ENCODE measurements around the gene AMBRA1.

DNA sequence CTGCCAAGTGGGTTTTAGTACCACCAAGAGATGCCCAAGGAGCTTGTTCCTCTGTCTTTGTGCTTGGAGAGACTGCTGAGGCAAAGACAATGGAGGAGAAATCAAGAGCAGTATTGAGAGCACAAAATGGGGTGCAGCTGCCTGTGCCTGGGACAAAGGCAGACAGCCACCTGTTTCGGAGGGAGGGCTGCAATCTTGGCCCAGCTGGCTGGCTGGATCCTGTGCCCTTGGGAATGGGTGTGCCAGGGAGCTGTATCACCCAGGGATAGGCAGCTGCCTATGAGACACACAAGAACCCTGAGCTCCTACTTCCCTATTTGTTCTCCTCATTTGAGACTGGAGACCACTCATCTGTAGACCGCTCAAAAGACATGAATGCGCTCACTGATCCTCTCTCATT is 178.9 kb downstream of the AMBRA1 start:
- TF ChIP-seq, protein P1, sequence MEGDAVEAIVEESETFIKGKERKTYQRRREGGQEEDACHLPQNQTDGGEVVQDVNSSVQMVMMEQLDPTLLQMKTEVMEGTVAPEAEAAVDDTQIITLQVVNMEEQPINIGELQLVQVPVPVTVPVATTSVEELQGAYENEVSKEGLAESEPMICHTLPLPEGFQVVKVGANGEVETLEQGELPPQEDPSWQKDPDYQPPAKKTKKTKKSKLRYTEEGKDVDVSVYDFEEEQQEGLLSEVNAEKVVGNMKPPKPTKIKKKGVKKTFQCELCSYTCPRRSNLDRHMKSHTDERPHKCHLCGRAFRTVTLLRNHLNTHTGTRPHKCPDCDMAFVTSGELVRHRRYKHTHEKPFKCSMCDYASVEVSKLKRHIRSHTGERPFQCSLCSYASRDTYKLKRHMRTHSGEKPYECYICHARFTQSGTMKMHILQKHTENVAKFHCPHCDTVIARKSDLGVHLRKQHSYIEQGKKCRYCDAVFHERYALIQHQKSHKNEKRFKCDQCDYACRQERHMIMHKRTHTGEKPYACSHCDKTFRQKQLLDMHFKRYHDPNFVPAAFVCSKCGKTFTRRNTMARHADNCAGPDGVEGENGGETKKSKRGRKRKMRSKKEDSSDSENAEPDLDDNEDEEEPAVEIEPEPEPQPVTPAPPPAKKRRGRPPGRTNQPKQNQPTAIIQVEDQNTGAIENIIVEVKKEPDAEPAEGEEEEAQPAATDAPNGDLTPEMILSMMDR (IDR thresholded peaks at IDR 0.05; ENCODE audit: poor library complexity, severe bottlenecking), result no peak
- TF ChIP-seq EP300 (conservative IDR thresholded peaks at IDR 0.05; ENCODE audit: poor library complexity, severe bottlenecking) (no peak), POLR2AphosphoS5 (IDR thresholded peaks at IDR 0.05) (no peak), EZH2 (IDR thresholded peaks at IDR 0.05; ENCODE audit: borderline replicate concordance, insufficient read depth, low read length, poor library complexity, severe bottlenecking) (no peak), SMC3 (conservative IDR thresholded peaks at IDR 0.05; ENCODE audit: poor library complexity) (no peak), RAD21 (conservative IDR thresholded peaks at IDR 0.05) (no peak), MXI1 (conservative IDR thresholded peaks at IDR 0.05; ENCODE audit: poor library complexity, severe bottlenecking) (no peak)
- TF ChIP-seq, protein P2, sequence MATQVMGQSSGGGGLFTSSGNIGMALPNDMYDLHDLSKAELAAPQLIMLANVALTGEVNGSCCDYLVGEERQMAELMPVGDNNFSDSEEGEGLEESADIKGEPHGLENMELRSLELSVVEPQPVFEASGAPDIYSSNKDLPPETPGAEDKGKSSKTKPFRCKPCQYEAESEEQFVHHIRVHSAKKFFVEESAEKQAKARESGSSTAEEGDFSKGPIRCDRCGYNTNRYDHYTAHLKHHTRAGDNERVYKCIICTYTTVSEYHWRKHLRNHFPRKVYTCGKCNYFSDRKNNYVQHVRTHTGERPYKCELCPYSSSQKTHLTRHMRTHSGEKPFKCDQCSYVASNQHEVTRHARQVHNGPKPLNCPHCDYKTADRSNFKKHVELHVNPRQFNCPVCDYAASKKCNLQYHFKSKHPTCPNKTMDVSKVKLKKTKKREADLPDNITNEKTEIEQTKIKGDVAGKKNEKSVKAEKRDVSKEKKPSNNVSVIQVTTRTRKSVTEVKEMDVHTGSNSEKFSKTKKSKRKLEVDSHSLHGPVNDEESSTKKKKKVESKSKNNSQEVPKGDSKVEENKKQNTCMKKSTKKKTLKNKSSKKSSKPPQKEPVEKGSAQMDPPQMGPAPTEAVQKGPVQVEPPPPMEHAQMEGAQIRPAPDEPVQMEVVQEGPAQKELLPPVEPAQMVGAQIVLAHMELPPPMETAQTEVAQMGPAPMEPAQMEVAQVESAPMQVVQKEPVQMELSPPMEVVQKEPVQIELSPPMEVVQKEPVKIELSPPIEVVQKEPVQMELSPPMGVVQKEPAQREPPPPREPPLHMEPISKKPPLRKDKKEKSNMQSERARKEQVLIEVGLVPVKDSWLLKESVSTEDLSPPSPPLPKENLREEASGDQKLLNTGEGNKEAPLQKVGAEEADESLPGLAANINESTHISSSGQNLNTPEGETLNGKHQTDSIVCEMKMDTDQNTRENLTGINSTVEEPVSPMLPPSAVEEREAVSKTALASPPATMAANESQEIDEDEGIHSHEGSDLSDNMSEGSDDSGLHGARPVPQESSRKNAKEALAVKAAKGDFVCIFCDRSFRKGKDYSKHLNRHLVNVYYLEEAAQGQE (IDR thresholded peaks at IDR 0.05; ENCODE audit: borderline replicate concordance), result no peak

Measured in neural cell (in vitro differentiated cells).